OCI-LY1 (cell line): Measurements from ENCODE around the gene CDKAL1.

Source experiments
- H2AFZ ChIP-seq: fragments of 200-600 bp; sonication (generic), shearing (Covaris generic); 2 replicates; pipeline ENCODE4 v1.6.0; 2014; ENCODE audit warnings: antibody characterized with exemption, mild to moderate bottlenecking, low read length
- H3F3A ChIP-seq: fragments of 200-600 bp; sonication (generic), shearing (Covaris generic); 2 replicates; pipeline ENCODE4 v1.6.0; 2014; ENCODE audit warnings: mild to moderate bottlenecking, antibody characterized with exemption, low read length, moderate library complexity; ENCODE audit not compliant: insufficient read depth
- H3K27ac ChIP-seq: fragments of 200-600 bp; sonication (generic); 2 replicates; pipeline ENCODE4 v1.5.1; 2014; ENCODE audit warnings: low read length, mixed run types, mild to moderate bottlenecking, low read depth; ENCODE audit not compliant: poor library complexity, severe bottlenecking
- H3K27me3 ChIP-seq: fragments of 200-600 bp; sonication (generic); 2 replicates; pipeline ENCODE4 v1.6.0; 2014; ENCODE audit warnings: antibody characterized with exemption, mild to moderate bottlenecking, low read length, moderate library complexity; ENCODE audit not compliant: insufficient read depth
- H3K36me3 ChIP-seq: fragments of 200-600 bp; sonication (generic); 2 replicates; pipeline ENCODE4 v1.6.1; 2014; ENCODE audit warnings: mild to moderate bottlenecking, antibody characterized with exemption, low read length, moderate library complexity, mixed read lengths; ENCODE audit not compliant: insufficient read depth
- H3K4me1 ChIP-seq: fragments of 200-600 bp; sonication (generic); 2 replicates; pipeline ENCODE4 v1.5.1; 2014; ENCODE audit warnings: mild to moderate bottlenecking, low read length, moderate library complexity; ENCODE audit not compliant: insufficient read depth, severe bottlenecking
- H3K4me2 ChIP-seq: fragments of 200-600 bp; sonication (generic), shearing (Covaris generic); 2 replicates; pipeline ENCODE4 v1.6.1; 2014; ENCODE audit warnings: low read length
- H3K4me3 ChIP-seq: fragments of 200-600 bp; sonication (generic); 2 replicates; pipeline ENCODE4 v1.5.1; 2014; ENCODE audit warnings: low read length, low read depth, mild to moderate bottlenecking, mixed read lengths; ENCODE audit not compliant: poor library complexity, severe bottlenecking
- H3K79me2 ChIP-seq: fragments of 200-600 bp; shearing (Covaris generic); 2 replicates; pipeline ENCODE4 v1.6.1; 2016; ENCODE audit warnings: mixed run types, low read length, mixed read lengths; ENCODE audit not compliant: insufficient read depth
- H3K9ac ChIP-seq: fragments of 200-600 bp; sonication (generic), shearing (Covaris generic); 2 replicates; pipeline ENCODE4 v1.6.1; 2014; ENCODE audit warnings: mild to moderate bottlenecking, low read length, mixed read lengths
- H3K9me2 ChIP-seq: fragments of 200-600 bp; sonication (generic), shearing (Covaris generic); 2 replicates; pipeline ENCODE4 v1.6.1; 2014; ENCODE audit warnings: low read depth, mild to moderate bottlenecking, low read length, mixed read lengths
- H3K9me3 ChIP-seq: fragments of 200-600 bp; shearing (Covaris generic); 2 replicates; pipeline ENCODE4 v1.6.1; 2014; ENCODE audit warnings: low read length, mixed read lengths
- H4K20me1 ChIP-seq: fragments of 200-600 bp; sonication (generic), shearing (Covaris generic); 2 replicates; pipeline ENCODE4 v1.6.0; 2016; ENCODE audit warnings: mild to moderate bottlenecking, low read length; ENCODE audit not compliant: insufficient read depth
- CTCF ChIP-seq: fragments of 200-600 bp; sonication (generic), shearing (Covaris generic); IDR thresholded peaks from 2 replicates; pipeline ENCODE4 v1.5.1; 2017; ENCODE audit warnings: mild to moderate bottlenecking, antibody characterized with exemption, low read length, moderate library complexity, mixed read lengths
- EZH2 ChIP-seq: fragments of 200-600 bp; sonication (generic), shearing (Covaris generic); IDR thresholded peaks from 2 replicates; pipeline ENCODE4 v1.8.0; 2017; ENCODE audit warnings: borderline replicate concordance, mixed run types, mild to moderate bottlenecking, antibody characterized with exemption, low read length, moderate library complexity, mixed read lengths

Gene CDKAL1

GRCh38 chr6:20574355-20574754 lies 40.1 kb downstream of the CDKAL1 start:
- no peaks in the 10 kb centered on the region for H3K9me2 ChIP-seq
- no peak overlapping the region for H3K9ac ChIP-seq
- no peak overlapping the region for H2AFZ ChIP-seq
- H3K4me3 ChIP-seq = no peak overlapping the region
- no peaks in the 10 kb centered on the region for H3K79me2 ChIP-seq
- TF ChIP-seq EZH2 (no peak), CTCF (no peak)
- H3K9me3 ChIP-seq = no peaks in the 10 kb centered on the region
- H3K4me1 ChIP-seq = no peaks in the 10 kb centered on the region
- no peaks in the 10 kb centered on the region for H4K20me1 ChIP-seq
- H3F3A ChIP-seq = no peaks in the 10 kb centered on the region
- H3K27me3 ChIP-seq = no peaks in the 10 kb centered on the region
- H3K27ac ChIP-seq = no peak overlapping the region
- H3K36me3 ChIP-seq = peaks cover 16% of the 10 kb centered on the region; the same call in 1 of the 2 replicates
- no peak overlapping the region for H3K4me2 ChIP-seq

- no peaks in the 10 kb centered on the region for H3F3A ChIP-seq
- no peaks in the 10 kb centered on the region for H4K20me1 ChIP-seq
- H3K4me3 ChIP-seq = no peak overlapping the region
- no peaks in the 10 kb centered on the region for H3K9me3 ChIP-seq
- no peak overlapping the region for H3K9ac ChIP-seq
- H3K27me3 ChIP-seq = no peaks in the 10 kb centered on the region
- H3K36me3 ChIP-seq = peaks cover 21% of the 10 kb centered on the region; the same call in 1 of the 2 replicates
- H3K27ac ChIP-seq = no peak overlapping the region
- H3K4me1 ChIP-seq = no peaks in the 10 kb centered on the region
- TF ChIP-seq EZH2 (no peak), CTCF (no peak)
- H3K79me2 ChIP-seq = no peaks in the 10 kb centered on the region
- H3K4me2 ChIP-seq = no peak overlapping the region
- no peaks in the 10 kb centered on the region for H3K9me2 ChIP-seq
- no peak overlapping the region for H2AFZ ChIP-seq
Observed at GRCh38 chr6:20575125-20575524, 40.9 kb downstream of the CDKAL1 start.

- Histone ChIP-seq H3K9me2 (no peaks in the 10 kb centered on the region), H3K9ac (no peak overlapping the region), H3K27me3 (no peaks in the 10 kb centered on the region), H3K4me1 (no peaks in the 10 kb centered on the region), H2AFZ (no peak overlapping the region), H4K20me1 (no peaks in the 10 kb centered on the region), H3K4me2 (no peak overlapping the region), H3K36me3 (peaks cover 21% of the 10 kb centered on the region; the same call in 1 of the 2 replicates), H3K4me3 (no peak overlapping the region), H3K79me2 (no peaks in the 10 kb centered on the region), H3K27ac (no peak overlapping the region), H3K9me3 (no peaks in the 10 kb centered on the region), H3F3A (no peaks in the 10 kb centered on the region)
- TF ChIP-seq EZH2 (no peak), CTCF (no peak)
Observed at GRCh38 chr6:20575704-20576451, 41.6 kb downstream of the CDKAL1 start.
